GM15510 (cell line): ENCODE results near the gene STK35.

Experiments used
- POLR2A ChIP-seq: IDR thresholded peaks from 3 replicates; pipeline ENCODE4 v1.6.1; 2011; ENCODE audit warnings: borderline replicate concordance; ENCODE audit not compliant: insufficient read length; ENCODE audit errors: extremely low read depth

Gene STK35

DNA sequence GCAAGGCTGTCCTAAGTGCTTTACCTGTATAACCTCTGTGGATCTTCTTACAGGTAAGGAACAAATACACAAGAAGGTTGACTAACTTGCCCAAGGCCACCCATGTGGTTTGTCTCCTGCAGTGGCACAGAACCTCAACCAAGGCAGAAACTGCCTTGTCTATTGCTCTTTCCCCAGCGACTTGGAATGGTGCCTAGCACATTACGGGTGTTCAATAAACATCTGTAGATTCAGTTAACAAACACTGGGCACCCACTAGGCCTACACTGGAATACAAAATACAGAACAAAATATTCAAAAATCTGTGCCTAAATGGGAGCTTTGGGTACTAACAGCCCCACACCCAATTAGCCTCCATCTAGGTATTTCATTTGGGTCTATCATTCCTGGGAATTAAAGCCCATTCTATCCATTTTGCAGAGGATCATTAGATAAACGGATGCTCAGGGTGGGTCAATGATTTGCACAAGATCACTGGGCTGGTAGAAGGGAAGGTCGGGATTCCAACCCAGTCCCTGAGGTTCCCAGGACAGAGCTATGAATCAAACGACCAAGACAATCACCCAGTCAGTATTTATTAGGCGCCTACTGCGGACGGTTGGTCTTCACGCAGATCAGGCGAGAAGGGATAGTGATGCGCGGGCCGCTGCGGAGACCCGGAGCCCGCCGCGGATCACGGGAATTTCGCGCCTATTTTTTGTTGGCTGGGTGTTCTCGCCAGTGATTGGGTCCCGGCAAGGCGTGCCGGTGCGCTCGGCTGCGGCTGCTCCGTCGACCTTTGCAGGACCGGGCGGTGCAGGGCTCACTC, at the start of gene STK35:
Gene STK35 (plus strand): TSS at position 771 of the 808 bp plus-strand sequence. CDS start 55 bp downstream, outside the sequence.
- TF ChIP-seq POLR2A, result no peak

DNA sequence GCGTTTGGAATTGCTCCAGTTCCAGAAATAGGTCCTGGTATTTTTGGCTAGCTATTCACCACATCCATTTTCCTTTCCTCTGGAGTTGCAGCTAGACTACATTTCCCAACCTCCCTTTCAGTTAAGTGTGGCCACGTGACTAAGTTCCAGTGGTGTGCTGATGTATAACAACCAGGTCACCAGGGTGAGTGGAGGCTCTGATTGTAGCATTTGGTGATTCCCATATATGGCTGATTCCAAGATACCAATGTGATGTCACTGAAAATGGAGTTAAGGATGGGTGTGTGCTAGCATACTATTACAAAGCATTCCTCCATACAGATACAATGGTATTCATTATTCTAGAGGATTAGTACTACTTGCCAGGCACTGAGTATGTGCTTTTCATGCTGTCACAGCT, 49.7 kb upstream of the STK35 start:
- TF ChIP-seq POLR2A, result no peak

DNA sequence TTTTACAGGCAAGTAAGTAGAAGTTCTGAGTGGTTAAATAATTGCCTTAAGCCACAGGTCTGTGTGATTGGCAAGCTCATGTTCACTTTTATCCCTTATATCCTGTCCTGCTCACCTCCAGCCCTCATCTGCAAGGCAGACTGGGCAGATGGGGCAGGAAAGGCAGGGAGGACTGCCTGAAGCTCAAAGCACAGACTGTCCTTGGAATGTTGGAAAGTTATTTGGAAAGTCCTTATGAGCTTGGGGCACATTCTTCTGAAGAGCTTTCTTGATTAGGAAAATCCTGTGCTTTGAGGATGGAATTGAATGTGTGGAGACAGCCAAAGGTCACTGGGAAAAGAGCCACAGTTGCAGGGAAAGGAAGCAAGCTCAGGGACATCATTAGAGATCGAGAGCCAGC, 48.9 kb upstream of the STK35 start:
- TF ChIP-seq POLR2A, result no peak

DNA sequence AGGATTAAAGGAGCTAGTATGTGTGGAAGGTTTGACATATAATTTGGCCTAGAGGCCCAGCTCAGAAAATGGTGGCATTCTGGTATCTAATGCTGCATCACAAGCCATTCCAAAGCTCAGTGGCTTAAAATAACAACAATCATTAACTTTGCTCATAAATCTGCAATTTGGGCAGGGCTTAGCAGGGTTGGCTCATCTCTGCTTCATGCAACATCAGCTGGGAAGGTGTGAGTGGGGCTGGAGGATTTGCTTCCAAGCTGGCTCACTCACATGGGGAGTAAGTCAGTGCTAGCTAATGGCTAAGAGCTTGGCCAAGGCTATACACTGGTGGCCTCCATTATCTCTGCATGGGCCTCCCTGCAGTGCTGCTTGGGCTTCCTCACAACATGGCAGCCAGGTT, 48.0 kb upstream of the STK35 start:
- no peak for TF ChIP-seq POLR2A

DNA sequence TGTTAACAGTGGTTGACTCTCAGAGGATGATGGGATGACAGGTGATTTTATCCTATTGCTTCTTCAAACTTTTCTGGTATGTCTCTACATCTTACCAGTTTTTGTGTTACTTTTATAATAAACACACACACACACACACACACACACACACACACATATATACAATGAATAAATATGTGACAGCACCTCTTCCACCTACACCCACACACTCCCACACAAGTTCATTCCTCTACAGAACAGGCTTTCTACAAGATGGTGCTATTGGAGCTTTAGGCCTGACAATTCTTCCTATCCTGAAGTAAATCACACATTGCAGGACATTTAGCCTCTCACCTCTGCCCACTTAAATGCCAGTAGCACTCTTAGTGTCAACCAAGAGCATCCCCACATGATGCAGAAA, 46.7 kb upstream of the STK35 start:
- TF ChIP-seq POLR2A, result no peak

DNA sequence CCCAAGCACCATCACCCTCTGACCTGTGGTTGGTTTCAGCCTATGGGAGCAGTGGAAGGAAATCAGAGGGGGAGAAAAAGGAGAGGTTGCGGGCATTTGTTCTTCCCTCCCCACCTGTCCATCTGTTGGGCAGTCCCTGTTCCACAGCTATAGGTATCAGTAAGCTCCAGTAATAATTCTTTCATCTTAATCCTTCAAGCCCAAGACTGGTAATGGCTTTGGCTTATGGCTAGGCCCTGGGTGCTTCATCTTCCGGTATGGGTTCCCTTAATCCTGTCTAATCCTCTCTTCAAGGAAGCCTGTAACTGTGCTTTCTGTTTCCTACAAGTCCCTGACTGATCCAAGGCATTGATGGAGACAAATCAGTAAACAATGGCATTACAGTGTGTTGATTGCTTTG, 42.2 kb upstream of the STK35 start:
- no peak for TF ChIP-seq POLR2A

DNA sequence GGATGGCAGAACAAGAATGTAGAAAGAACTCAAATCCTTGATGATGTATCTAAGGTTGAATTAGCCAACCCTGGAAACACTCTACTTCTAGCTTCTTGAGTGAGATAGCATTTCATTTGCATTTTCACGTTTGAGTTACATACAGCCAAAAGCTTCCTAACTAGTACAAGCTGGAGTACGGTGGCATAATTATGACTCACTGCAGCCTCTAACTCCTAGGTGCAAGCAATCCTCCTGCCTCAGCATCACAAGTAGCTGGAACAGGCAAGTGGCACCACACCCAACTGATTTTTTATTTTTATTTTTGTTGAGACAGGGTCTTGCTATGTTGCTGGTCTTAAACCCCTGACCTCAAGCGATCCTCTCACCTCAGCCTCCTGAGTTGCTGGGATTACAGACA, 36.5 kb upstream of the STK35 start:
- no peak for TF ChIP-seq POLR2A

DNA sequence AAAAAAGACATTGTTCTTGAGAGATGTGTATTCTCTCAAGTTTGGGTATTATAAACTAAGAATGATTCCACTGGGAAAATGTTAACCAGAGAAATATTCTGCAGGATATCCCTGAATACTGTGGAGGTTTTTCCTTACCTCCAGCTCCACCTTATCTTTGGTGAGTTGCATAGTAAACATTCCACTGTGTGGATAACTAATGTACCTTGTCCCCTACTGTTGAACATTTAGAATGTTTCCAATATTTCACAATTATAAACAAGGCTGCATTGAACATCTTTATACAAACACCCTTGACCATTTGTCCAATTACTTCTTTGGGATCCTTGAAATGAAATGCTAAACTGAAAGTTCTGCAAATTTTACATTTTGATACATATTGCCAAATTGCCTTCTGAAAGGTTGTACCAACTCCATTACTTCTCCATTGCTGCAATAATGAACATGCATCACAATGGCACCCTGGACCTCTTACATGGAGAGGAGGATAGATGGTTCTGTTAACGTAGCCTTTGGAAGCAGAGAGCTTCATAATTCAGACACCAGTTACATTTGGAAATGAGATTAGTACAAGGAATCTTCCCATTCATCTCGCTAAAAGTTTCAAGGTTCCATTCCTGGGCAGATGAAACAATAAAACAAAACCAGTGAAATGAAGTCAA, 35.0 kb upstream of the STK35 start:
- no peak for TF ChIP-seq POLR2A

DNA sequence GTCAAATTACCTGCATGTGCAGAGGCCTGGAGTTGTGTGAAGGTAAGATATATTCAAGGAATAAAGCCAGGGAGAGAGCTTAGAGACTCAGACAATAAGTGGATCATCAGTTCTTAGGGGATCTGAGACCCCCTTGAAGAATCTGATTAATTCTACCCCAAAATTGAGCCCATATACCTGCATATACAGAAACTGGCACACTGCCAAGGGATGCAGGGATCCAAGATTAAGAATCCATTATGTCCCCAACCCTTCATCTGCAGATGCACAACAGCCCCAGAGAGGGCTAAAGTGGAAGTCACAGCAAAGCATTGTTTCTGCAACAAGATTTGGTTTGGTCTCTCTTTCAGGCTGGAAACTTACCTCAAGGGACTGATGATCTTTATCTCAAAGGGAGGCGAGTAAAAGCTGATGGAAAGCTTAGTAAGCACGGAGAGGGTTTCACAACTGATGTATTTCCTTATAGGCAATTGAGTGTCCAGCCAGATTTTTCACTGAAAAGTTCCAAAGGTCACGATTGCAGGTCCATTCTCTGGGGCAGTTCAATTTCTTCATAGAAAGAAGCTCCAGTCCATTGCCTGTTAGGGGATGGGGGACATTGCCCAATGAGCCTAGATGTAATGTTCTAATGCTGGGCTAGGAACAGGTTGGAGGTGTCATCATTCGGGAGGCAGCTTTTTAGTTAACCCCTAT, 20.9 kb upstream of the STK35 start:
- no peak for TF ChIP-seq POLR2A

DNA sequence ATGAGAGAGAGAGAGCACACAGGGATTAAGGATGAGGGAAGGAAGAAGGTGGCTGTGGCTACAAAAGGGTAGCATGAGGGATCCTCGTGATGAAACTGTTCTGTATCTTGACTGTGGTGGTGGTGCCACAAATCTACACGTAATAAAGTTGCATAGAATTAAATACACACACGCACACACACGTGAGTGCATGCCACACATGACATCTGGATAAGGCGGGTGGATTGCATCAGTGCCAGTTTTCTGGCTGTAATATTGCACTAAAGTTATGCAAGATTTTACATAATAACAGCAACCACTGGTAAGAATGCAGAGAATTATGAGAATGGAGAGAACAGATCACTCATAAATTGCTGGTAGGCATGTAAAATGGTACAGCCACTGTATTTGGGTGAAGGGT, 16.9 kb upstream of the STK35 start:
- no peak for TF ChIP-seq POLR2A

DNA sequence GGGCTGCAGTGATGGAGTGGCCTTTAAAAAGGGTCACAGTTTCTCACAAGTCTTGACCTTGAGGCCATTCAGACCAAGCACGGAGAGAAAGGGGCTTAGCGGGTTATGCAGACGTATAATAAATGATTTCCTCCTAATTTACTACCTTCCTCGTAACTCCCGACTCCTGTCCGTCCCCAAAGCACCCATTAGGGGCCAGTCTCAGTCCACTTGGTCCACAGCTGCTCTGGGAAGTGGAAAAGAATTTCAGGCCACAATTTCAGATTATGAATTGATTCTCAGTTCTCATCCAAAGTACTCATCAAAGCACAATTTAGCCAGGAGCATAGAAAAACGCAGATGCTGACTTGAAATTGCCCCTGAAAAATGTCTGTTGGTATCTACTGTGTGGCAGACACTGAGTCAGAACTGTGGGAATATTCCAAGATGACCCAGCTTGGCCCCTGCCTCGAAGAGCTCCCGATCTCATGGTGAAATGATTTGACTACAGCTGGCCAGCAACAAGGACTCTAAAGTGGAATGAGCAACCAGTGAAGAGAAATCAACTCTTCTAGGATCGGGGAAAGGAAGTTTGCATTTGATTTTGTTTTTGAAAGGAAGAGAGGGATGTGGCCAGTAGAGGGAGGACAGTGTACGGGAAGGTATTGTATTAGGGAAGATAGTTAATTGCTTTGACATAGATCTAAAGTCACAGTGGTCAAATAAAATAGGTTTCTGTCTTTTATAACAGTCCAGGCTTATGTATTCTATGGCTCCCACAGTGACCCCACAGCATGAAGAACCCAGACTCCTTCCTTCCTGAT, 15.2 kb upstream of the STK35 start:
- no peak for TF ChIP-seq POLR2A

DNA sequence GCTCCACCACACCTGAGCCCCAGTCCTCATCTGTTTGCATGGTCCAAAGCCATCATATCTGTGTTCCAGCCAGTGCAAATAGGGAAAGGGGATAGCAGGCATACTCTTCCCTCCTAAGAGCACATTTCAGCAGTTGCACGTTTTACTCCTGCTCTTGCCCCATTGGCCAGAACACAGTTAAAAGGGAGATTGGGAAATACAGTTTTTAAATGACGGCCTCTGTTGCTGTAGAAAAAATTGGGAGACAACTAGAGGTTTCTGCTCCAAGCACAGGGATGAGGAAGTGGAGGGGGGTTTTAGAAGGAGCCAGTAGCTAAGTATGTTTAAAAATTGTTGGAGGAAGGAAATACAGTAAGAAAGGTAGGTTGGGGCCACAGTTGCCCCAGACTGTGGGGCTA, 14.6 kb upstream of the STK35 start:
- no peak for TF ChIP-seq POLR2A

DNA sequence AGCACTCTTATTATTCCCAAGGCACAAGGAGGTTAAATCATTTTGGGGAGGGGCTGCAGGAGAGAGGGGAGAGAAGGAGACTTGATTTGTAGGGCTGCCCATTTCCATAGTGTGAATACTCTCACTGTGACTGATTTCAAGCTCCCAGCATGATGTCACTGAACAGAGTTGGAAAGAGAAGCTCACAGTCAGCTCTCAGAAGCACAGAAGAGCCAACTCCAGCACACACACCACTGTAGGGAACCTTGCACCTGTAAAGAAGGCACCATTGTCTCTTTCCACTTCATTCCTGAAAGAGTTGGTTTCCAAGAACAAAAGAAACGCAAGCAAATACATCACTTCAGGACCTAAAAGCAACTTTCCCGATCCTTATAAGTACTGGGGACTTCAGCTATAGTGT, 12.7 kb upstream of the STK35 start:
- TF ChIP-seq POLR2A, result no peak

DNA sequence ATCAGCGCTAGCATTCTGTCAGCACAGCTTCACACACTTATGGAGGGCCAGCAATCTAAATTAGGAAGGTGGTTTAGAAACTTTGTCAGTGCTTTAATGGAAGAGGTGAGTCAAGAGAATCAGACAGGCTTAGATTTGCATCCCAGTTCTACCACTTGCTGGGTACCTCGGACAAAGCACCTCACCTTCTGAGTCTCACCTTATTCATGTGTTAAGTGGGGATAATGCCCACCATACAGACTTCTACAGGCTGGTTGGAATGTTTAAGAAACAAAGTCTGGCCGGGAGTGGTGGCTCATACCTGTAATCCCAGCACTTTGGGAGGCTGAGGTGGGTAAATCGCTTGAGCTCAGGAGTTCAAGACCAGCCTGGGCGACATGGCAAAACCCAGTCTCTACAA, 12.2 kb upstream of the STK35 start:
- no peak for TF ChIP-seq POLR2A

DNA sequence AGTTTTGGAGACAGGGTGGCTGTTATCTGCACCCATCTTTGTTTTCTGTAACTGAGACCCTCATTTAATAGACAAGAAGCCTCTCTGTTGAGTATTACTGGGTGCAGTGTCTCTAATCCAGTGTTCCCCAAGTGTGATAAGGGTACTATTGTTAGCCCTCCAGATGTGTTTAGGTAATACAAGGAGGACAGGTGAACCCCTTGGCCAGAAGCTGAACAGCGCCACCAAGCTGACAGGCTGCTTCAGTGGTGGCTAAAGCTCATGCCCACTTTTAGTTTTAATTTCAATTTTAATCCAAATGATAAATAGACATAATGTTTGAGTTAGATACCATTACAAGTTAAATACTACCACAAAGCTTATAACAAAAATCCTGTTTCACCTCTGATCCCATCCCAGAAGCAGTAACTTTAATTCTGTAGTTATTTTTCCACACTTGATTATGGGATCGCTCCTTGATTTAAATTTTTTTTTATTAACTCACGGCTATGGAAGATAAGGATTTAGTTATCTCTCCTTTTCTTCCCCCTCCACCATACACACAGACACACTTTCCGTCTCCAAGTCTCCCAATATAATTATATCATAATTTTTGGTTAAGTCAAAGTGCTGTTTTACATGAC, 8.4 kb upstream of the STK35 start:
- TF ChIP-seq POLR2A, result no peak

DNA sequence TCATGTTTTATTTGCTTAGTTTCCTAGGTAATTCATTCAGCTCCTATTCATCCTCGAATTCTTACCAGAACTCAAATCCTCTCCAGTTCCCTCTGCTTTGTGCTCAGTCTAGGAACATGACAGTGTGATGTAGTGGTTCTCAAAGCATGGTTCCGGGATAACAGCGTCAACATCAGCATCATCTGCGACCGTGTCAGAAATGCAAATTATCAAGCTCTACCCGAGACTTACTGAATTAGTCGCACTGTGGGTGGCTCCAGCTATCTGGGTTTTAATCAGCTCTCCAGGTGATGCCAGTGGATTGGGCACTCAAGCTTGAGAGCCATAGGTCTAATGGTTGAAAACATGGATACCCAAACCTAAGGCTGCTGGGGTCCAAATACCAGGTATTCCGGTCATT, 7.7 kb upstream of the STK35 start:
- no peak for TF ChIP-seq POLR2A
